Kidney (tissue), 14 donors: ENCODE data around the gene CMSS1. TPM values are rescaled to one million over a fixed set of nuclear protein-coding genes. Genes with fewer than 3 reads are reported as not detected.

Experiments used
- DNase-seq, 5 donors: peaks; one replicate each; pipeline ENCODE4 v3.0.0-alpha.2; 2013 to 2020
- FAIRE-seq: peaks from 2 replicates; lab custom pipeline; 2012; peaks lifted over from hg19 to GRCh38; lab: Jason Lieb, UNC
- H3K27ac ChIP-seq, 2 donors: one replicate each; pipeline ENCODE4 v1.7.0; 2013; ENCODE audit warnings: low read depth in 2 of 2, low read length in 2 of 2, inconsistent platforms in 1 of 2
- H3K27me3 ChIP-seq: one replicate; pipeline ENCODE4 v1.7.1; 2013; ENCODE audit warnings: low read length, inconsistent platforms; ENCODE audit not compliant: control insufficient read depth, insufficient read depth
- H3K36me3 ChIP-seq, 3 donors: one replicate each; pipeline versions ENCODE4 v1.7.0 to v1.7.1; 2013; ENCODE audit warnings: low read length in 3 of 3, control low read depth in 1 of 3, inconsistent platforms in 1 of 3; ENCODE audit not compliant: insufficient read depth in 3 of 3, control insufficient read depth in 2 of 3
- H3K4me1 ChIP-seq, 3 donors: one replicate each; pipeline versions ENCODE4 v1.7.0 to v1.7.1; 2013; ENCODE audit warnings: low read length in 3 of 3, inconsistent platforms in 1 of 3, low read depth in 1 of 3; ENCODE audit not compliant: control insufficient read depth in 2 of 3, insufficient read depth in 2 of 3
- H3K4me3 ChIP-seq, 3 donors: one replicate each; pipeline versions ENCODE4 v1.7.0 to v1.8.1; 2013; ENCODE audit warnings: low read length in 3 of 3, control low read depth in 1 of 3, inconsistent platforms in 1 of 3
- H3K9ac ChIP-seq, 3 donors: one replicate each; pipeline versions ENCODE4 v1.7.0 to v1.7.1; 2013; ENCODE audit warnings: low read length in 3 of 3, control low read depth in 1 of 3, inconsistent platforms in 1 of 3
- H3K9me3 ChIP-seq, 3 donors: one replicate each; pipeline versions ENCODE4 v1.7.0 to v1.7.1; 2013; ENCODE audit warnings: low read length in 3 of 3, control low read depth in 1 of 3, inconsistent platforms in 1 of 3; ENCODE audit not compliant: control insufficient read depth in 2 of 3, insufficient read depth in 1 of 3
- intact Hi-C: fragments of 100-400 bp; cut with DNase I; formaldehyde crosslinking; loops from one replicate; pipeline ENCODE4 v1.11.1; 2022
- polyA plus RNA-seq: library from polyadenylated mRNA; stranded (reverse); fragments of 350-450 nt; fragmentation: Illumina TruSeq; extraction: RNeasy Lipid Tissue Mini Kit (QIAGEN cat#74804); gene quantifications from one replicate; pipeline ENCODE4 v1.2.3, GENCODE V29; 2014; ENCODE audit warnings: low read depth, low replicate concordance; ENCODE audit not compliant: insufficient read depth
- total RNA-seq: library from RNA; stranded (reverse); fragmentation: NEBNext Ultra II Directional; extraction: Animal tissue kit (Norgen Biotek cat#: 25700); gene quantifications from one replicate; pipeline ENCODE4 v1.2.1, GENCODE V29; 2021
- TF ChIP-seq, protein P1 (sequence below): IDR thresholded peaks from 3 replicates; pipeline ENCODE4 v1.5.1; 2012; ENCODE audit warnings: mild to moderate bottlenecking, moderate library complexity, borderline replicate concordance; ENCODE audit not compliant: insufficient read depth; ENCODE audit errors: extremely low read depth
- donor health status: control.
- donor health status: control.
- donor health status: control.
- donor health status: control.
- donor health status: control.
- donor health status: DM: yes; HTN: yes; CAD: no.
- donor health status: Normal renal cell carcinoma (clear cell type).

The CMSS1 gene
- total and polyA plus RNA-seq, 2 donors from 2014 or later = 26.4 to 27.0 TPM

- no peaks in the 10 kb centered on the region for H3K27me3 ChIP-seq
- intact Hi-C loops = no loop called here
- no peak overlapping the region for H3K27ac ChIP-seq
- H3K4me1 ChIP-seq = no peaks in the 10 kb centered on the region
- H3K36me3 ChIP-seq = no peaks in the 10 kb centered on the region
- TF ChIP-seq, protein P1, sequence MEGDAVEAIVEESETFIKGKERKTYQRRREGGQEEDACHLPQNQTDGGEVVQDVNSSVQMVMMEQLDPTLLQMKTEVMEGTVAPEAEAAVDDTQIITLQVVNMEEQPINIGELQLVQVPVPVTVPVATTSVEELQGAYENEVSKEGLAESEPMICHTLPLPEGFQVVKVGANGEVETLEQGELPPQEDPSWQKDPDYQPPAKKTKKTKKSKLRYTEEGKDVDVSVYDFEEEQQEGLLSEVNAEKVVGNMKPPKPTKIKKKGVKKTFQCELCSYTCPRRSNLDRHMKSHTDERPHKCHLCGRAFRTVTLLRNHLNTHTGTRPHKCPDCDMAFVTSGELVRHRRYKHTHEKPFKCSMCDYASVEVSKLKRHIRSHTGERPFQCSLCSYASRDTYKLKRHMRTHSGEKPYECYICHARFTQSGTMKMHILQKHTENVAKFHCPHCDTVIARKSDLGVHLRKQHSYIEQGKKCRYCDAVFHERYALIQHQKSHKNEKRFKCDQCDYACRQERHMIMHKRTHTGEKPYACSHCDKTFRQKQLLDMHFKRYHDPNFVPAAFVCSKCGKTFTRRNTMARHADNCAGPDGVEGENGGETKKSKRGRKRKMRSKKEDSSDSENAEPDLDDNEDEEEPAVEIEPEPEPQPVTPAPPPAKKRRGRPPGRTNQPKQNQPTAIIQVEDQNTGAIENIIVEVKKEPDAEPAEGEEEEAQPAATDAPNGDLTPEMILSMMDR = no peak
- no peak for DNase-seq
- H3K4me3 ChIP-seq = no peak overlapping the region
- no peak overlapping the region for H3K9ac ChIP-seq
- H3K9me3 ChIP-seq = no peaks in the 10 kb centered on the region
- no peak for FAIRE-seq
Measured at GRCh38 chr3:99823723-99824711, 6.4 kb downstream of the CMSS1 start.

DNA sequence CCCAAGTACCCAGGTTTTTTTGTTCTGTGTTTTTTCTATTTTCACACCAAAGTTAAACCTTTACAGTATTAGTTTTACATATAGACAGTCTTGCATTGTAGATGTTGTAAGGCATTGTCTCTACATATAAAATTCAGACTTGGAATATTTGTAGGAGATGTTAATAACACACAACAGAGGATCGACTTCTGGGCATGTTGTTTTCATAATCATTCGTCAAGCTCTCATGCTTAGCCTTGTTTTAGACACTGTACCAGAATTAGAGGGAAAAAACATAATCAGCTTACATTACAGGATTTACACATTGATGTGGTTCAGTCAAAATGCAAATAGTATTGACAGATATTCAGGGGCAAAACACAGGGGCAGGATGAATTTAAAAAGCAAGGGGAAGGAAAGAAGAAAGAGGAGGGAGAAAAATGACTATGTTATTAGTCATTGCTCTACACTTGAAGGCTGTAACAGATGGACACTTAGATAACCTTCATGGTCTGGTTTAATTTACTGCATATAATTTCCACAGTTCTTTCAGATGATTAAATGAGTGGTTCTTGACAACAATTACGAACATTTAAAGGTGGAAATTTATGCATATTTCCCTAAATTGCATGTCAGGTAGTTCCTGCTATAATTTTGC lies 7.5 kb downstream of the CMSS1 start:
- Histone ChIP-seq H3K4me1 (no peaks in the 10 kb centered on the region), H3K4me3 (no peak overlapping the region), H3K27me3 (no peaks in the 10 kb centered on the region), H3K9me3 (no peaks in the 10 kb centered on the region), H3K27ac (no peak overlapping the region), H3K9ac (no peak overlapping the region), H3K36me3 (no peaks in the 10 kb centered on the region)
- TF ChIP-seq, protein P1 = no peak
- no peak for FAIRE-seq
- intact Hi-C loops = no loop called here
- no peak for DNase-seq

- intact Hi-C loops = no loop called here
- no peak overlapping the region for H3K9ac ChIP-seq
- FAIRE-seq = no peak
Measured at GRCh38 chr3:99829844-99830243, 12.2 kb downstream of the CMSS1 start.

More at GRCh38 chr3:99829844-99830243, 12.2 kb downstream of the CMSS1 start:
- peaks cover 0 to 3% (median 0%) of the 10 kb centered on the region in 3 donors for H3K4me1 ChIP-seq
- no peak overlapping the region for H3K4me3 ChIP-seq
- TF ChIP-seq, protein P1 = no peak
- no peaks in the 10 kb centered on the region for H3K27me3 ChIP-seq
- DNase-seq = no peak
- H3K36me3 ChIP-seq = no peaks in the 10 kb centered on the region
- no peaks in the 10 kb centered on the region for H3K9me3 ChIP-seq
- no peak overlapping the region for H3K27ac ChIP-seq
